ENCODE results near the gene GNGT2. TPM values are rescaled to one million over a fixed set of nuclear protein-coding genes. Genes with fewer than 3 reads are reported as not detected.
A peak's percentile ranks its signal among the peaks of the same experiment; 100 is the strongest.

GNGT2 gene
- total RNA-seq = 0.58 TPM in 1 of 2 replicates, not detected in the other

- Histone ChIP-seq H3K36me3 (ENCODE audit: control insufficient read depth, insufficient read depth, low read length) (no peaks in the 10 kb centered on the region), H3K4me3 (ENCODE audit: low read depth, low read length) (no peak within 1 kb of the TSS), H3K27me3 (ENCODE audit: control insufficient read depth, insufficient read depth, low read length) (peaks cover 4% of the 10 kb centered on the region)
- no peak for DNase-seq (ENCODE audit: low read depth)
- no peak for TF ChIP-seq CTCF (IDR thresholded peaks at IDR 0.05; ENCODE audit: insufficient read depth, low read length, poor library complexity, severe bottlenecking)
Observed at GRCh38 chr17:49210158-49211029, at the start of gene GNGT2, which contains the start of gene ABI3. GNGT2 (minus strand) TSS chr17:49210574; CDS start chr17:49207422, 3,152 bp downstream. ABI3 (plus strand) TSS chr17:49210707; CDS start chr17:49210725, 18 bp downstream.

DNA sequence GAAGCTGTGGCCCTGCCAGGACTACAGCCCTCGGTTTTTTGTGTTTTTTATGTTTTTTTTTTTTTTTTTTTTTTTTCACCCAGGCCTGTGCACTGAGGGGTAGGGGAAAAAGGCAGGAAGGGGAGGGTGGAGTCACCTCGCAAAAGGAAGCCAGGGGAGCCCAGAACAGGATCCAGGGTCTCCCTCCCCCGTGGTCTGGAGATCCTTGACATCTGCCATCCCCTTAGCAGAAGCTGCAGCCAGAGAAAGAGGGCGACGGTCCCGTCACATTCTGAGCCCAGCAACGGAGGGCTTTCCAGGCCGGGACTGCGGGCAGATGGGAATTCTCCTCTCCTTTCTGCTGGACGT is 49.3 kb upstream of the GNGT2 start:
- no peak for TF ChIP-seq CTCF (IDR thresholded peaks at IDR 0.05; ENCODE audit: insufficient read depth, low read length, poor library complexity, severe bottlenecking)
- Histone ChIP-seq H3K27me3 (ENCODE audit: control insufficient read depth, insufficient read depth, low read length) (no peaks in the 10 kb centered on the region), H3K36me3 (ENCODE audit: control insufficient read depth, insufficient read depth, low read length) (no peaks in the 10 kb centered on the region), H3K4me3 (ENCODE audit: low read depth, low read length) (peak overlapping the region; percentile 33)
- no peak for DNase-seq (ENCODE audit: low read depth)

DNA sequence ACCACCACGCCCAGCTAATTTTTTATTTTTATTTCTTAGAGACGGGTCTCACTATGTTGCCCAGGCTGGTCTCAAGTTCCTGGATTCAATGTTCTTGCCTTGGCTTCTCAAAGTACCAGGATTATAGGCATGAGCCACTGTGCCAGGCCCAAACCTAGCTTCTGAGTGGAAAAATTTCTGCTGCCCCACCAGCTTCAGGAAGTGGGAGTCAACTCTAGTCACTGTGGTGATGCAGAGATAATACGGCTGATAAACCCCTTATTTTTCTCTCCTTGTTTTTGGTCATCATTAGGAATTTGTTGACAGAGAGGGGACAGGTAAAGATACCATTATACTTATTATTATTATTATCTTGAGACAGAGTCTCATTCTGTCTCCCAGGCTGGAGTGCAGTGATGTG is 48.0 kb upstream of the GNGT2 start:
- Histone ChIP-seq H3K36me3 (ENCODE audit: control insufficient read depth, insufficient read depth, low read length) (no peaks in the 10 kb centered on the region), H3K27me3 (ENCODE audit: control insufficient read depth, insufficient read depth, low read length) (no peaks in the 10 kb centered on the region), H3K4me3 (ENCODE audit: low read depth, low read length) (no peak overlapping the region)
- no peak for DNase-seq (ENCODE audit: low read depth)
- no peak for TF ChIP-seq CTCF (IDR thresholded peaks at IDR 0.05; ENCODE audit: insufficient read depth, low read length, poor library complexity, severe bottlenecking)

GRCh38 chr17:49255125-49255524 is 44.8 kb upstream of the GNGT2 start:
- H3K27me3 ChIP-seq (ENCODE audit: control insufficient read depth, insufficient read depth, low read length) = no peaks in the 10 kb centered on the region

DNA sequence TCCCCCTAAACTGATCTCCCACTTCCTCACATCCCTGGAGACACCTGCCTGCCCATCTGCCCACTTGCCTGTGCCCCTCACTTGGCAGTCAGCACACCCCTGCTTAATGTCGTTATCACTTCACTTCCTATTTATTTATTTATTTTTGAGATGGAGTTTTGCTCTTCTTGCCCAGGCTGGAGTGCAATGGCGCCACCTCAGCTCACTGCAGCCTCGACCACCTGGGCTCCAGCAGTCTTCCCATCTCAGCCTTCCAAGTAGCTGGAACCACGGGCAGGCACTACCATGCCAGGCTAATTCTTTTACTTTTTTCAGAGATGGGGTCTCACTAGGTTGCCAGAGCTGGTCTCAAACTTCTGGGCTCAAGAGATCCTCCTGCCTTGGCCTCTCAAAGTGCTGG is 43.7 kb upstream of the GNGT2 start:
- H3K4me3 ChIP-seq (ENCODE audit: low read depth, low read length) = no peak overlapping the region
- H3K36me3 ChIP-seq (ENCODE audit: control insufficient read depth, insufficient read depth, low read length) = no peaks in the 10 kb centered on the region
- peaks cover 2% of the 10 kb centered on the region for H3K27me3 ChIP-seq (ENCODE audit: control insufficient read depth, insufficient read depth, low read length)
- DNase-seq (ENCODE audit: low read depth) = no peak
- no peak for TF ChIP-seq CTCF (IDR thresholded peaks at IDR 0.05; ENCODE audit: insufficient read depth, low read length, poor library complexity, severe bottlenecking)

More at GRCh38 chr17:49255125-49255524, 44.8 kb upstream of the GNGT2 start:
- Histone ChIP-seq H3K4me3 (ENCODE audit: low read depth, low read length) (no peak overlapping the region), H3K36me3 (ENCODE audit: control insufficient read depth, insufficient read depth, low read length) (no peaks in the 10 kb centered on the region)
- no peak for TF ChIP-seq CTCF (IDR thresholded peaks at IDR 0.05; ENCODE audit: insufficient read depth, low read length, poor library complexity, severe bottlenecking)
- no peak for DNase-seq (ENCODE audit: low read depth)
